DMS 273 (cell line): ENCODE results near the gene CBLC.
A peak's percentile ranks its signal among the peaks of the same experiment; 100 is the strongest.

ENCODE experiments used
- DNase-seq: peaks from one replicate; lab custom pipeline; 2025; ENCODE audit not compliant: unreplicated experiment; lab: John Stamatoyannopoulos, UW

CBLC gene

DNA sequence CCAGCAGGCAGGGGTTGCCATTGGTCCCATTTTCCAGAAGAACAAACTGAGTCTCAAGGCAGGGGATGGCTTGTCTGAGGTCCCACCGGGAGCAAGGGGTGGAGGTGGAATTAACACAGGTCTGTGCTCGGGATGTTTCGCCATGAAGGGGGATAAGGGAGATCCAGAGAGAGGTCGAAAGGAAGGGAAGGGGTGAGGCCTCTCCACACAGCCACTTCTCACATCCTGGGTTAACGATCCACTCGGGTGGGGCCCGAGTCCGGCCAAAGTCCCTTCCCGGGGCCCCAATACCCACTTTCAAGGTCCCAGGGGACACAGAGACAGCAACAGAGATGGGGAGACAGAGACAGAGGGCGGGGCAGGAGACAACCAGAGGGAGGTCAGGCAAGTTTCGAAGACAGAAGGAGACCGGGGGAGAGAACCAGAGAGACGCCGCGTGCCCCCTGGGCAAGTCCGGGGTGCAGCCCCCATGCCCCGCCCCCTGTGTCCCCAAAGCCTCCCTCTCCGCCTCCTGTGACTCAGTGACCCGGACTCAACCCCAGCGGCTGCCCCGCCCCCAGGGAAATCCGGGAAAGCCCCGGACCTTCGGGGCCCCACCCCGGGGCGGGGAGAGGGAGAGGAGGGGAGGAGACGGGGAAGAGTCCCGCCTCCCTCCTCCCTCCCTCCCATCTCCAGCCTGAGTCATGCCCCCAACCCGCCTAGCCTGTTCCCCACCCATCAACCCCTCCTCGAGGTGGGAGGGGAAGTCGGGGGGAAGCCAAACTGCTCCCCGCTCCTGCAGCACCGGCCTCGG lies 30.5 kb upstream of the CBLC start:
- DNase-seq: peak; percentile 89

DNA sequence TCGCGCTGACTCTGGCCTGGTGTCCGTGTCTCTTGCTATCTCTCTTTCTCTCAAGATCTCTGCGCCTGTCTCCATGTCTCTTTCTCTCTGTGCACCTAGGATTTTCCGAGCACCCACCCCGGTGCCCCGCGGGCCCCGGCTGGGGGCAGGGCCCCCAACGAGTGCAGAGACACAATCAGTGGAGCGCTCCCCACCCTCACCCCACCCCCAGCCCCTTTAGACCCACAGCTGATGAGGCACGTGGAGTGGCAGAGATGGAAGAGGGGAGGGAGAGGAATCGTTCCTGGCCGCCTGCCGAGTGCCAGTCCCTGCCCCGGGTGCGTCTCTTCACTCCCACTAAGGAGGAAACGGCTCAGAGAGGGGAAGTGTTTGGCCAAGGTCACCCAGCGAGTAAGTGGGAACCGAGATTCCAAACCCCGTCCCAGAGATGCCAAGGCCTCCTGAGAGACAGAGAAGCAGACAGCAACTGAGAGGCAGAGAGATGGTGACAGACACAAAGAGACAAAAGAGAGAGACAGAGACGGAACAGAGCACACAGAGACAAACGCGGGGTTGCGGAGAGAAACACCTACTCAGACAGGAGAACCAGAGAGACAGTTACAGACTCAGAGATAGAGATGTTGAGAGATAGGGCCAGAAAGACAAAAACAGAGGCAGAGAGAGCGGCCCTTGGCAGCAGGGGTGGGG lies 29.8 kb upstream of the CBLC start:
- peak; percentile 74 for DNase-seq

GRCh38 chr19:44748426-44749254 lies 29.1 kb upstream of the CBLC start, which contains the start of gene BCL3:
Gene BCL3, plus strand, starts transcription at chr19:44748708. Its CDS starts 83 bp downstream, at chr19:44748791.
- DNase-seq: peak; percentile 74

GRCh38 chr19:44749292-44749691 lies 28.4 kb upstream of the CBLC start:
- DNase-seq: no peak

DNA sequence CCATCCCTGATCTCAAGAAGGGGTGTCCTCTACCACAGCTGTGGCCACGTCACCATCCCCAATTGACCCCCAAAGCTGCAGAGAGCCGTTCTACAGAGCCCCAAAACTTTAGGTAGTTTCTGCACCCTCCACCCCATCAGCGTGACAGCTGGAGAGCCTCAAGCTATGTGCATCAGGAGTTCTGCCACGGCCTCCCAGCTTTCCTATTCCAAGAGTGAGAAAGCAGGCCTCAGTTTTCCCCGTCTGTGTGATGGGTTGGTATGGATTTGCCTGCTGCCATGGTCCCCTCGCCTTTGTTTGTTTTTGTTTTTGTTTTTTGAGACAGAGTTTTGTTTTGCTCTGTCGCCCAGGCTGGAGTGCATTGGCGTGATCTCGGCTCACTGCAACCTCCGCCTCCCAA lies 27.7 kb upstream of the CBLC start:
- no peak for DNase-seq

DNA sequence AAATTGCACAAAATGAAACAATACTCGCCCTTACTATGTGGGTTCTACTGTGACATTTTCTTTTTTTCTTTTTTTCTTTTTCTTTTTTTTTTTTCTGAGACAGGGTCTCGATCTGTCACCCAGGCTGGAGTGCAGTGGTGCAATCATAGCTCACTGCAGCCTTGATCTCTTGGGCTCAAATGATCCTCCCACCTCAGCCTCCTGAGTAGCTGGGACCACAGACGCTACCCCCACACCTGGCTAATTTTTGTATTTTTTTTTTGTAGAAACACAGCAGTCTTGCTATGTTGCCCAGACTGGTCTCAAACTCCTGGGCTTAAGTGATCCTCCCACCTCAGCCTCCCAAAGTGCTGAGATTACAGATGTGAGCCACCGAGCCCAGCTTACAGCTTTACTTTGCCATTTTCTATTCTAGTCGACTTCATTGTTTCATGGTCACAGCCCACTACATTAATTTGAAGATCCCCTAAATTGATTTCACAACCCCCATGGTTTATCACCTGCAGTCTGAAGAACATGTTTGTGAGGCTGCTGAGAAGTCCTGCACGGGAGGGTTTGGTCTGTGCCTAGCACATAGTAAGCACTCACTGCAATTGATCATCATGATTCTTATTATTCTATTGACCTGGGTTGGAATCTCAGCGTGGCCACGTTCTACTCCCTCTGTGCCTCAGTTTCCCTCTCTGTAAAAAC lies 25.4 kb upstream of the CBLC start:
- no peak for DNase-seq

GRCh38 chr19:44752816-44753625 lies 24.7 kb upstream of the CBLC start:
- DNase-seq: peak; percentile 90

DNA sequence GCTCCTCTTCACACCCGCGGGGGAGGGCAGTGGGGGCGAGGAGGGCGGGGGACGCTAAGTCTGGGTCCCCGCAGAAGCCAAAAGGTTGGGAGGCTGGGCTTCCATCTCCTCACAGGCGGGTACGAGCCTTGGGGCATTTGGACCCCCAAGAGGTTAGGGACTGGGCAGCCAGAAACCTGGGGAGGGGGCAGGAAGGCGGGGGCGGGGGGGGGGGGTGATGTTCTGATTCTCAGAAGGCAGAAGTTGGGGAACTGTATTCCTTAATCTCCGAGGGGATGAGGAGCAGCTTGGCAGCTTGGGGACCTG lies 24.1 kb upstream of the CBLC start:
- no peak for DNase-seq

GRCh38 chr19:44753932-44754749 lies 23.5 kb upstream of the CBLC start:
- peak; percentile 88 for DNase-seq

GRCh38 chr19:44754750-44755080 lies 23.0 kb upstream of the CBLC start:
- peak; percentile 57 for DNase-seq

DNA sequence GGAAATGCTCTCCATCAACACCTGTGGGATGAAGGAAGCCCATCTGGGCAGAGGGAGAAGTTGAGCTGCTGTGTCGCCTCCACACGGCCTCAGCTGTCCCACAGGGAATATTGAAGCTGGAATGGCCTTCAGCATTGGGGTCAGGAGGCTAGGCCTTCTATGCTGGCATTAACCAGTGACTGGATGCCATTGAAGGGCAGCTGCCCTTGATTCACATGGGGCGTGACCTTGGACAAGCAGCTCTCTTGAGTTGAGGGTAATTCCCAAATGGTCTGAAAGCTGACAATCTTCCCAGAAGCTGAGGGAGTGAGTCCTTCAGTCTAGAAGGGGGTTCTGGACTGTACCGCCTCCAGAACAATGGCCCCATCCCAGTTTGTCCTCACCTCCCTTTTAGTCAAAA lies 22.5 kb upstream of the CBLC start:
- DNase-seq: no peak

- DNase-seq: no peak
Observed at GRCh38 chr19:44756089-44756562, 21.6 kb upstream of the CBLC start.

DNA sequence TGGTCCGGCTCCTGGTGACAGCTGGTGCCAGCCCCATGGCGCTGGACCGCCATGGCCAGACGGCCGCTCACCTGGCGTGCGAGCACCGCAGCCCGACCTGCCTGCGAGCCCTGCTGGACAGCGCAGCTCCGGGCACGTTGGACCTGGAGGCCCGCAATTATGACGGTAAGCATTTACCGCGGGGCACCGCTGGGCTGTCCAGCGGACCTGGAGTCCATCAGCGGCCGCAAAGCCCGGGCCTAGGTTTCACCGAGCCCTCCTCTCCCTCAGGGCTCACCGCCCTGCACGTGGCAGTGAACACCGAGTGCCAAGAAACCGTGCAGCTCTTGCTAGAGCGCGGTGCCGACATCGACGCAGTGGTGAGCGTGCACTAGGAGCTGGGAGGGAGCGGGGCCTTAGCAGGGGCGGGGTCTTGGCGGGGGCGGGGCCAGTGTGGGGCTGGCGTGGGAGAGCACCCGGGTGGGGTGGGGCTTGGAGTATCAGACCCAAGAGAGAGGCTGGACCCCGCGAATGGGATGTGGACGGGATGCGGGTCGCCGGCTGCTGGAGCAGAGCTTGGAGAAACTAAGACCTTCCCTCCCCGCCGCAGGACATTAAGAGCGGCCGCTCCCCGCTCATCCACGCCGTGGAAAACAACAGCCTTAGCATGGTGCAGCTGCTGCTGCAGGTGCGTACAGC lies 20.5 kb upstream of the CBLC start:
- no peak for DNase-seq

- DNase-seq: no peak
Observed at GRCh38 chr19:44757735-44758505, 19.8 kb upstream of the CBLC start.

GRCh38 chr19:44758596-44758995 lies 19.1 kb upstream of the CBLC start:
- DNase-seq: no peak

DNA sequence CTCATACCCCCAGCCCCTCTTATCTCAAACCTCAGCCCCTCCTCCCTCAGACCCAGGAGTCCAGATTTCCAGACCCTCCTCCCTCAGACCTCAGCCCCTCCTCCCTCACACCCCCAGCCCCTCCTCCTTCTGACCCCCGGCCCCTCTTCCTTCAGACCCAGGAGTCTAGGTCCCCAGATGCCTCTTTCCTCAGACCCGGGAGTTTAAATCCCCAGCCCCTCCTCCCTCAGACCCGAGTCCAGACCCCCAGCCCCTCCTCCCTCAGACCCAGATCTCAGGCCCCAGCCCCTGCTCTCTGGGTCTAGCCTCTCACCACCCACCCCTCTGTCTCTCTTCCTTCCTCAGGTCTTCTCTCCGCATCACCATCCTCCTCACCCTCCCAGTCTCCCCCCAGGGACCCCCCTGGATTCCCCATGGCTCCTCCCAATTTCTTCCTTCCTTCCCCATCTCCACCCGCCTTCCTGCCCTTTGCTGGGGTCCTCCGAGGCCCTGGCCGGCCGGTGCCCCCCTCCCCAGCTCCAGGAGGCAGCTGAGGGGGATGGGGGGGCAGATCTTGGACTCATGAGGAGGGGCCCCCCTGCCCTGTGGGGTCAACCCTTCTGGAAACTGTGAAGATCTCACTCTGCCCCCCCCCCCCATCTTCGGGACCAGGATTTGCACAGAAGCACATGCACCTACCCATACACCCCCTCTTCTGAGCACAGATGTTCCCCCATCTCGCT lies 18.4 kb upstream of the CBLC start:
- no peak for DNase-seq

DNA sequence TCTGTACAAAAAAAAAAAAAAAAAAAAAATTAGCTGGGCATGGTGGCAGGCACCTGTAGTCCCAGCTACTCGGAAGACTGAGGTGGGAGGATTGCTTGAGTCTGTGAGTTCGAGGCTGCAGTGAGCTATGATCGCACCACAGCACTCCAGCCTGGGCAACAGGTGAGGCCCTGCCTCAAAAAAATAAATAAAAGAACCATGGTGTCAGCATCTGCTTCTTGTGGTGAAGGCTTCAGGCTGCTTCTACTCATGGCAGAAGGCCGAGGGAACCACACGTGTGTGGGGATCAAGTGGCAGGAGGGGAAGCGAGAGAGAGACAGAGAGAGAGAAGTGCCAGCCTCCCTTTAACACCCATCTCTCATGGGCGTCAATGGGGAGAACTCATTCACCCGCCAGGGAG lies 15.7 kb upstream of the CBLC start:
- no peak for DNase-seq
